IMR-90 (cell line): ENCODE measurements around the gene RIPPLY3. TPM values are rescaled to one million over a fixed set of nuclear protein-coding genes. Genes with fewer than 3 reads are reported as not detected.

Source experiments
- ATAC-seq: fragments of 200-7000 bp; cut with Tn5 transposase; 2 replicates; pipeline ENCODE4 v1.9.1; 2020; ENCODE audit warnings: low read depth, mild to moderate bottlenecking, moderate library complexity
- BruUV-seq: library from RNA; stranded (reverse); fragments of 400-500 nt; replicated peaks from 2 replicates; lab custom pipeline; 2021; lab: Mats Ljungman, UMichigan
- CTCF ChIA-PET: fragments of 300-600 bp; formaldehyde crosslinking; extraction: SDS; loops from one replicate; lab custom pipeline; 2021; ENCODE audit warnings: antibody characterized with exemption; lab: Yijun Ruan, JAX
- POLR2A ChIA-PET: fragments of 300-600 bp; sonication (Branson Sonifier 250); formaldehyde crosslinking; loops from one replicate; lab custom pipeline; 2022; ENCODE audit warnings: antibody characterized with exemption; ENCODE audit not compliant: unreplicated experiment; lab: Charles Lee
- DNase-seq: peaks from one replicate; pipeline ENCODE4 v3.0.0; 2013
- H2AFZ ChIP-seq: replicated peaks from 2 replicates; pipeline ENCODE3; 2013; ENCODE audit warnings: low read length, mild to moderate bottlenecking; ENCODE audit not compliant: poor library complexity
- H2AK5ac ChIP-seq: 2 replicates; pipeline ENCODE4 v1.6.1; 2013; ENCODE audit warnings: low read depth, low read length, inconsistent platforms
- H2AK9ac ChIP-seq: replicated peaks from 2 replicates; pipeline ENCODE3; 2013; ENCODE audit warnings: mild to moderate bottlenecking, low read depth, low read length, moderate library complexity; ENCODE audit not compliant: poor library complexity
- H2BK120ac ChIP-seq: 2 replicates; pipeline ENCODE4 v1.6.1; 2013; ENCODE audit warnings: low read depth, low read length, inconsistent platforms
- H2BK15ac ChIP-seq: 3 replicates; pipeline ENCODE4 v1.6.1; 2013; ENCODE audit warnings: low read depth, low read length, inconsistent platforms
- H2BK20ac ChIP-seq: 2 replicates; pipeline ENCODE4 v1.6.1; 2013; ENCODE audit warnings: low read depth, mild to moderate bottlenecking, inconsistent platforms, low read length, moderate library complexity
- H2BK5ac ChIP-seq: 2 replicates; pipeline ENCODE4 v1.6.1; 2013; ENCODE audit warnings: mild to moderate bottlenecking, low read depth, low read length, inconsistent platforms; ENCODE audit not compliant: poor library complexity, severe bottlenecking
- H3K14ac ChIP-seq: replicated peaks from 2 replicates; pipeline ENCODE4 v1.6.1; 2013; ENCODE audit warnings: low read depth, low read length, inconsistent platforms
- H3K18ac ChIP-seq: 2 replicates; pipeline ENCODE4 v1.6.1; 2013; ENCODE audit warnings: low read depth, low read length, control low read depth
- H3K23ac ChIP-seq: 2 replicates; pipeline ENCODE4 v1.6.1; 2013; ENCODE audit warnings: low read depth, low read length, inconsistent platforms
- H3K27ac ChIP-seq: 2 replicates; pipeline ENCODE4 v1.5.1; 2013; ENCODE audit warnings: mild to moderate bottlenecking, control low read depth, low read length; ENCODE audit not compliant: insufficient read depth
- H3K27me3 ChIP-seq: 2 replicates; pipeline ENCODE4 v1.6.1; 2013; ENCODE audit warnings: low read length; ENCODE audit not compliant: control insufficient read depth, insufficient read depth
- H3K36me3 ChIP-seq: 2 replicates; pipeline ENCODE4 v1.6.1; 2013; ENCODE audit warnings: low read length, mixed read lengths; ENCODE audit not compliant: control insufficient read depth, insufficient read depth
- H3K4ac ChIP-seq: 2 replicates; pipeline ENCODE4 v1.6.1; 2013; ENCODE audit warnings: low read depth, low read length, inconsistent platforms
- H3K4me1 ChIP-seq: 2 replicates; pipeline ENCODE4 v1.6.1; 2013; ENCODE audit warnings: low read length, mixed read lengths; ENCODE audit not compliant: control insufficient read depth, insufficient read depth
- H3K4me2 ChIP-seq: 2 replicates; pipeline ENCODE4 v1.6.1; 2013; ENCODE audit warnings: low read depth, mild to moderate bottlenecking, control low read depth, low read length, moderate library complexity
- H3K4me3 ChIP-seq: 2 replicates; pipeline ENCODE4 v1.5.1; 2013; ENCODE audit warnings: low read depth, mild to moderate bottlenecking, control low read depth, low read length, moderate library complexity; ENCODE audit not compliant: insufficient read depth
- H3K56ac ChIP-seq: 2 replicates; pipeline ENCODE4 v1.6.1; 2013; ENCODE audit warnings: low read length, inconsistent platforms; ENCODE audit not compliant: insufficient read depth; ENCODE audit errors: extremely low read depth
- H3K79me1 ChIP-seq, 2 experiments: 2 replicates each; pipeline ENCODE4 v1.6.1; 2013; ENCODE audit warnings: low read length in 2 of 2, inconsistent platforms in 1 of 2, low read depth in 1 of 2
- H3K9ac ChIP-seq: 2 replicates; pipeline ENCODE4 v1.6.1; 2013; ENCODE audit warnings: low read depth, low read length, control low read depth
- H3K9me1 ChIP-seq: 2 replicates; pipeline ENCODE4 v1.6.1; 2013; ENCODE audit warnings: low read length, inconsistent platforms; ENCODE audit not compliant: insufficient read depth
- H3K9me3 ChIP-seq: 2 replicates; pipeline ENCODE4 v1.6.1; 2013; ENCODE audit warnings: low read length; ENCODE audit not compliant: control insufficient read depth, insufficient read depth
- H4K20me1 ChIP-seq: 2 replicates; pipeline ENCODE4 v1.6.1; 2013; ENCODE audit warnings: low read length, inconsistent platforms; ENCODE audit not compliant: insufficient read depth
- H4K5ac ChIP-seq: 2 replicates; pipeline ENCODE4 v1.6.1; 2013; ENCODE audit warnings: mild to moderate bottlenecking, low read depth, low read length, control low read depth
- H4K8ac ChIP-seq, 2 experiments: 2 replicates each; pipeline ENCODE4 v1.6.1; 2013; ENCODE audit warnings: low read depth in 2 of 2, low read length in 2 of 2, control low read depth in 1 of 2, inconsistent platforms in 1 of 2
- H4K91ac ChIP-seq: 2 replicates; pipeline ENCODE4 v1.6.1; 2013; ENCODE audit warnings: low read depth, low read length, inconsistent platforms; ENCODE audit not compliant: insufficient read depth
- CEBPB ChIP-seq: IDR thresholded peaks from 2 replicates; pipeline ENCODE4 v1.6.1; 2012; ENCODE audit warnings: low read depth, low read length, improper control_type of control experiment
- CHD1 ChIP-seq: IDR thresholded peaks from 2 replicates; pipeline ENCODE4 v1.6.1; 2012; ENCODE audit warnings: low read depth, low read length, improper control_type of control experiment
- FOS ChIP-seq: fragments of 150-350 bp; IDR thresholded peaks from 2 replicates; pipeline ENCODE4 v1.6.1; 2016; ENCODE audit warnings: low read depth, low read length
- MAFK ChIP-seq: IDR thresholded peaks from 2 replicates; pipeline ENCODE4 v1.6.1; 2012; ENCODE audit warnings: low read depth, low read length, improper control_type of control experiment
- MAZ ChIP-seq: IDR thresholded peaks from 2 replicates; pipeline ENCODE4 v1.6.1; 2012; ENCODE audit warnings: low read depth, mild to moderate bottlenecking, low read length, improper control_type of control experiment, moderate library complexity, borderline replicate concordance
- MXI1 ChIP-seq: IDR thresholded peaks from 2 replicates; pipeline ENCODE4 v1.6.1; 2012; ENCODE audit warnings: low read depth, mild to moderate bottlenecking, low read length, moderate library complexity, borderline replicate concordance
- NFE2L2 ChIP-seq: fragments of 150-350 bp; IDR thresholded peaks from 2 replicates; pipeline ENCODE4 v1.6.1; 2016; ENCODE audit warnings: low read depth, mild to moderate bottlenecking, low read length
- POLR2A ChIP-seq: IDR thresholded peaks from 2 replicates; pipeline ENCODE4 v1.6.1; 2012; ENCODE audit warnings: mild to moderate bottlenecking, low read depth, low read length
- RAD21 ChIP-seq: IDR thresholded peaks from 2 replicates; pipeline ENCODE4 v1.6.1; 2012; ENCODE audit warnings: low read length, improper control_type of control experiment
- RFX5 ChIP-seq: IDR thresholded peaks from 2 replicates; pipeline ENCODE4 v1.8.0; 2012; ENCODE audit warnings: low read depth, mild to moderate bottlenecking, low read length, moderate library complexity
- SMC3 ChIP-seq: fragments of 150-350 bp; IDR thresholded peaks from 2 replicates; pipeline ENCODE4 v1.6.1; 2016; ENCODE audit warnings: low read depth, mild to moderate bottlenecking, antibody characterized with exemption, low read length, moderate library complexity
- WGBS, 2 experiments: methylation state at CpG; one replicate each; pipeline versions ENCODE4 v1.1.5 to v1.1.7; 2013; ENCODE audit warnings: missing lambda C conversion rate in 2 of 2; ENCODE audit not compliant: insufficient read length in 1 of 2; ENCODE audit errors: extremely low coverage in 2 of 2; 5-methylcytosine and 5-hydroxymethylcytosine counted together
- dilution Hi-C: fragments of 300-500 bp; cut with HindIII; formaldehyde crosslinking; loops from one replicate; pipeline ENCODE4 v1.14.3; 2018; ENCODE audit warnings: low sequenced_read_pairs; ENCODE audit not compliant: unreplicated experiment
- in situ Hi-C: fragments of 300-500 bp; cut with MboI; formaldehyde crosslinking; loops from 3 replicates; pipeline ENCODE4 v1.14.3; 2019; ENCODE audit warnings: low sequenced_read_pairs, inconsistent platforms, mixed read lengths
- intact Hi-C: fragments of 100-400 bp; cut with micrococcal nuclease; formaldehyde crosslinking; loops from 2 replicates; pipeline ENCODE4 v1.10.0; 2022
- polyA plus RNA-seq, 3 experiments: library from polyadenylated mRNA; depleted of rRNA; stranded (reverse); fragments of >200 nt; gene quantifications; 2 replicates each; pipeline ENCODE4 v1.2.3, GENCODE V29; 2012; ENCODE audit warnings: low replicate concordance in 1 of 3
- total RNA-seq: library from RNA; depleted of rRNA; stranded (reverse); fragments of >200 nt; gene quantifications from 2 replicates; pipeline ENCODE4 v1.2.3, GENCODE V29; 2012
- TF ChIP-seq, protein P1 (sequence below): fragments of 150-350 bp; IDR thresholded peaks from 2 replicates; pipeline ENCODE4 v1.6.1; 2017; ENCODE audit warnings: mild to moderate bottlenecking, antibody characterized with exemption, low read length, low read depth

RIPPLY3 gene
- total and polyA plus RNA-seq, 2 of the 4 experiments (the other 2 are of a cell fraction), result 0.10 TPM; not detected in 1

- DNase-seq (no peak), ATAC-seq (no peak)
- H2AFZ ChIP-seq, result no peak overlapping the region
- H4K5ac ChIP-seq, result no peak overlapping the region
- in situ Hi-C loops, result no loop called here
- no TSS peak for BruUV-seq
- no peak overlapping the region for H3K4me2 ChIP-seq
- peaks cover 4% of the 10 kb centered on the region; the same call in 1 of the 2 replicates for H4K20me1 ChIP-seq
- no peak overlapping the region for H4K8ac ChIP-seq
- H2AK5ac ChIP-seq, result no peak overlapping the region
- H2BK120ac ChIP-seq, result no peak overlapping the region
- H3K9ac ChIP-seq, result no peak overlapping the region
- WGBS, 2 experiments, result no CpG with 5 or more reads among the region's 5 CpGs
- peaks cover 12% of the 10 kb centered on the region for H3K4me1 ChIP-seq
- no peaks in the 10 kb centered on the region for H3K36me3 ChIP-seq
- H3K9me3 ChIP-seq, result no peaks in the 10 kb centered on the region
- H4K91ac ChIP-seq, result no peak overlapping the region
- peak overlapping the region; percentile 33; the same call in 1 of the 2 replicates for H3K4ac ChIP-seq
- H3K27me3 ChIP-seq, result no peaks in the 10 kb centered on the region
- H3K56ac ChIP-seq, result no peak overlapping the region
- no peak overlapping the region for H2BK5ac ChIP-seq
- ChIA-PET CTCF (no interaction called here), POLR2A (no interaction called here)
- peak overlapping the region; percentile 88; the same call in 1 of the 3 replicates for H2BK15ac ChIP-seq
- no peak for TF ChIP-seq POLR2A
- no peak for TF ChIP-seq FOS
- TF ChIP-seq MXI1, result no peak
- TF ChIP-seq, protein P1, sequence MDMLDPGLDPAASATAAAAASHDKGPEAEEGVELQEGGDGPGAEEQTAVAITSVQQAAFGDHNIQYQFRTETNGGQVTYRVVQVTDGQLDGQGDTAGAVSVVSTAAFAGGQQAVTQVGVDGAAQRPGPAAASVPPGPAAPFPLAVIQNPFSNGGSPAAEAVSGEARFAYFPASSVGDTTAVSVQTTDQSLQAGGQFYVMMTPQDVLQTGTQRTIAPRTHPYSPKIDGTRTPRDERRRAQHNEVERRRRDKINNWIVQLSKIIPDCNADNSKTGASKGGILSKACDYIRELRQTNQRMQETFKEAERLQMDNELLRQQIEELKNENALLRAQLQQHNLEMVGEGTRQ, result no peak
- no peak for TF ChIP-seq RFX5
- no peak for TF ChIP-seq CEBPB
- no peak for TF ChIP-seq NFE2L2
- no peak for TF ChIP-seq MAFK
- no peak for TF ChIP-seq MAZ
- no peak for TF ChIP-seq CHD1
- TF ChIP-seq SMC3, result no peak
- TF ChIP-seq RAD21, result no peak
- no peak overlapping the region for H3K4me3 ChIP-seq
- no peak overlapping the region for H3K27ac ChIP-seq
- H3K79me1 ChIP-seq, result peaks cover 0 to 4% of the 10 kb centered on the region in 2 experiments; a peak in 1 of 4 replicates
- dilution Hi-C loops, result no loop called here
- peak overlapping the region; percentile 68 for H2BK20ac ChIP-seq
- intact Hi-C loops, result no loop called here
- H3K14ac ChIP-seq, result no peak overlapping the region
- no peak overlapping the region for H3K23ac ChIP-seq
- H3K18ac ChIP-seq, result peak overlapping the region; percentile 40; the same call in 1 of the 2 replicates
- H2AK9ac ChIP-seq, result no peak overlapping the region
- H3K9me1 ChIP-seq, result peaks cover 12% of the 10 kb centered on the region
These were observed 52.7 kb downstream of the RIPPLY3 start for GRCh38 chr21:37059181-37059580.
